ENCODE results near the gene AIF1L.

AIF1L gene

GRCh38 chr9:131121346-131121745, 25.0 kb downstream of the AIF1L start:
- no peak overlapping the region for H3K4me3 ChIP-seq (ENCODE audit: low read length in 2 of 2)
- H3K9ac ChIP-seq (ENCODE audit: low read depth in 1 of 2, low read length in 2 of 2) = no peak overlapping the region
- no peaks in the 10 kb centered on the region for H3K9me3 ChIP-seq (ENCODE audit: control insufficient read depth in 2 of 2, low read length in 2 of 2)
- no peaks in the 10 kb centered on the region for H3K36me3 ChIP-seq (ENCODE audit: control insufficient read depth in 2 of 2, insufficient read depth in 2 of 2, low read length in 2 of 2)
- peaks cover 4 to 11% of the 10 kb centered on the region in 2 donors for H3K4me1 ChIP-seq (ENCODE audit: control insufficient read depth in 2 of 2, insufficient read depth in 2 of 2, low read length in 2 of 2)
- H3K27ac ChIP-seq (ENCODE audit: low read depth in 2 of 2, low read length in 2 of 2) = no peak overlapping the region
- H3K27me3 ChIP-seq (ENCODE audit: control insufficient read depth in 2 of 2, insufficient read depth in 2 of 2, low read length in 2 of 2) = no peaks in the 10 kb centered on the region

- Histone ChIP-seq H3K36me3 (ENCODE audit: control insufficient read depth in 2 of 2, insufficient read depth in 2 of 2, low read length in 2 of 2) (peaks cover 0 to under 1% of the 10 kb centered on the region in 2 donors), H3K27me3 (ENCODE audit: control insufficient read depth in 2 of 2, insufficient read depth in 2 of 2, low read length in 2 of 2) (no peaks in the 10 kb centered on the region), H3K4me3 (ENCODE audit: low read length in 2 of 2) (no peak overlapping the region), H3K9me3 (ENCODE audit: control insufficient read depth in 2 of 2, low read length in 2 of 2) (no peaks in the 10 kb centered on the region), H3K27ac (ENCODE audit: low read depth in 2 of 2, low read length in 2 of 2) (no peak overlapping the region), H3K9ac (ENCODE audit: low read depth in 1 of 2, low read length in 2 of 2) (no peak overlapping the region), H3K4me1 (ENCODE audit: control insufficient read depth in 2 of 2, insufficient read depth in 2 of 2, low read length in 2 of 2) (peaks cover 11 to 13% of the 10 kb centered on the region in 2 donors)
Measured at GRCh38 chr9:131122158-131122557, 25.8 kb downstream of the AIF1L start.

- no peaks in the 10 kb centered on the region for H3K9me3 ChIP-seq (ENCODE audit: control insufficient read depth in 2 of 2, low read length in 2 of 2)
- peaks cover 11 to 13% of the 10 kb centered on the region in 2 donors for H3K4me1 ChIP-seq (ENCODE audit: control insufficient read depth in 2 of 2, insufficient read depth in 2 of 2, low read length in 2 of 2)
- H3K27ac ChIP-seq (ENCODE audit: low read depth in 2 of 2, low read length in 2 of 2) = peak overlapping the region; percentile 76 to 90
- H3K27me3 ChIP-seq (ENCODE audit: control insufficient read depth in 2 of 2, insufficient read depth in 2 of 2, low read length in 2 of 2) = no peaks in the 10 kb centered on the region
- peaks cover 25 to 27% of the 10 kb centered on the region in 2 donors for H3K36me3 ChIP-seq (ENCODE audit: control insufficient read depth in 2 of 2, insufficient read depth in 2 of 2, low read length in 2 of 2)
- peak overlapping the region; percentile 92 to 95 for H3K9ac ChIP-seq (ENCODE audit: low read depth in 1 of 2, low read length in 2 of 2)
- H3K4me3 ChIP-seq (ENCODE audit: low read length in 2 of 2) = peak overlapping the region; percentile 94 to 97
Measured at GRCh38 chr9:131125038-131125287, 28.6 kb downstream of the AIF1L start.

GRCh38 chr9:131125288-131126058, 29.1 kb downstream of the AIF1L start, which contains the start of gene NUP214:
Gene NUP214 (plus strand): TSS chr9:131125586. CDS start chr9:131125705, 119 bp downstream.
- H3K9me3 ChIP-seq (ENCODE audit: control insufficient read depth in 2 of 2, low read length in 2 of 2) = no peaks in the 10 kb centered on the region
- H3K27ac ChIP-seq (ENCODE audit: low read depth in 2 of 2, low read length in 2 of 2) = peak within 1 kb of the TSS; percentile 87 to 90
- H3K27me3 ChIP-seq (ENCODE audit: control insufficient read depth in 2 of 2, insufficient read depth in 2 of 2, low read length in 2 of 2) = no peaks in the 10 kb centered on the region
- H3K4me3 ChIP-seq (ENCODE audit: low read length in 2 of 2) = peak within 1 kb of the TSS; percentile 94 to 97
- peaks cover 11 to 13% of the 10 kb centered on the region in 2 donors for H3K4me1 ChIP-seq (ENCODE audit: control insufficient read depth in 2 of 2, insufficient read depth in 2 of 2, low read length in 2 of 2)
- H3K9ac ChIP-seq (ENCODE audit: low read depth in 1 of 2, low read length in 2 of 2) = peak within 1 kb of the TSS; percentile 92 to 97
- peaks cover 26 to 30% of the 10 kb centered on the region in 2 donors for H3K36me3 ChIP-seq (ENCODE audit: control insufficient read depth in 2 of 2, insufficient read depth in 2 of 2, low read length in 2 of 2)

GRCh38 chr9:131126059-131126426, 29.7 kb downstream of the AIF1L start:
- H3K36me3 ChIP-seq (ENCODE audit: control insufficient read depth in 2 of 2, insufficient read depth in 2 of 2, low read length in 2 of 2) = peaks cover 32 to 36% of the 10 kb centered on the region in 2 donors
- H3K4me1 ChIP-seq (ENCODE audit: control insufficient read depth in 2 of 2, insufficient read depth in 2 of 2, low read length in 2 of 2) = peaks cover 11 to 13% of the 10 kb centered on the region in 2 donors
- peak overlapping the region; percentile 87 to 90 for H3K27ac ChIP-seq (ENCODE audit: low read depth in 2 of 2, low read length in 2 of 2)

GRCh38 chr9:131129183-131129582, 32.9 kb downstream of the AIF1L start:
- no peak overlapping the region for H3K27ac ChIP-seq (ENCODE audit: low read depth in 2 of 2, low read length in 2 of 2)
- no peaks in the 10 kb centered on the region for H3K9me3 ChIP-seq (ENCODE audit: control insufficient read depth in 2 of 2, low read length in 2 of 2)
- H3K4me3 ChIP-seq (ENCODE audit: low read length in 2 of 2) = no peak overlapping the region
- H3K27me3 ChIP-seq (ENCODE audit: control insufficient read depth in 2 of 2, insufficient read depth in 2 of 2, low read length in 2 of 2) = no peaks in the 10 kb centered on the region
- peaks cover 11 to 13% of the 10 kb centered on the region in 2 donors for H3K4me1 ChIP-seq (ENCODE audit: control insufficient read depth in 2 of 2, insufficient read depth in 2 of 2, low read length in 2 of 2)
- no peak overlapping the region for H3K9ac ChIP-seq (ENCODE audit: low read depth in 1 of 2, low read length in 2 of 2)
- H3K36me3 ChIP-seq (ENCODE audit: control insufficient read depth in 2 of 2, insufficient read depth in 2 of 2, low read length in 2 of 2) = peaks cover 56 to 65% of the 10 kb centered on the region in 2 donors

More at GRCh38 chr9:131126059-131126426, 29.7 kb downstream of the AIF1L start:
- Histone ChIP-seq H3K27me3 (ENCODE audit: control insufficient read depth in 2 of 2, insufficient read depth in 2 of 2, low read length in 2 of 2) (no peaks in the 10 kb centered on the region), H3K9ac (ENCODE audit: low read depth in 1 of 2, low read length in 2 of 2) (peak overlapping the region; percentile 92 to 97), H3K4me3 (ENCODE audit: low read length in 2 of 2) (peak overlapping the region; percentile 94 to 97), H3K9me3 (ENCODE audit: control insufficient read depth in 2 of 2, low read length in 2 of 2) (no peaks in the 10 kb centered on the region)

GRCh38 chr9:131138676-131139075, 42.3 kb downstream of the AIF1L start:
- Histone ChIP-seq H3K27me3 (ENCODE audit: control insufficient read depth in 2 of 2, insufficient read depth in 2 of 2, low read length in 2 of 2) (no peaks in the 10 kb centered on the region), H3K36me3 (ENCODE audit: control insufficient read depth in 2 of 2, insufficient read depth in 2 of 2, low read length in 2 of 2) (peaks cover 64 to 82% of the 10 kb centered on the region in 2 donors), H3K27ac (ENCODE audit: low read depth in 2 of 2, low read length in 2 of 2) (no peak overlapping the region), H3K9me3 (ENCODE audit: control insufficient read depth in 2 of 2, low read length in 2 of 2) (no peaks in the 10 kb centered on the region), H3K9ac (ENCODE audit: low read depth in 1 of 2, low read length in 2 of 2) (no peak overlapping the region), H3K4me3 (ENCODE audit: low read length in 2 of 2) (no peak overlapping the region), H3K4me1 (ENCODE audit: control insufficient read depth in 2 of 2, insufficient read depth in 2 of 2, low read length in 2 of 2) (no peaks in the 10 kb centered on the region)

GRCh38 chr9:131140112-131140511, 43.8 kb downstream of the AIF1L start:
- H3K4me3 ChIP-seq (ENCODE audit: low read length in 2 of 2) = no peak overlapping the region
- no peaks in the 10 kb centered on the region for H3K4me1 ChIP-seq (ENCODE audit: control insufficient read depth in 2 of 2, insufficient read depth in 2 of 2, low read length in 2 of 2)

GRCh38 chr9:131140550-131140949, 44.2 kb downstream of the AIF1L start:
- Histone ChIP-seq H3K4me3 (ENCODE audit: low read length in 2 of 2) (no peak overlapping the region), H3K27me3 (ENCODE audit: control insufficient read depth in 2 of 2, insufficient read depth in 2 of 2, low read length in 2 of 2) (no peaks in the 10 kb centered on the region), H3K36me3 (ENCODE audit: control insufficient read depth in 2 of 2, insufficient read depth in 2 of 2, low read length in 2 of 2) (peaks cover 64 to 82% of the 10 kb centered on the region in 2 donors), H3K9me3 (ENCODE audit: control insufficient read depth in 2 of 2, low read length in 2 of 2) (no peaks in the 10 kb centered on the region), H3K4me1 (ENCODE audit: control insufficient read depth in 2 of 2, insufficient read depth in 2 of 2, low read length in 2 of 2) (no peaks in the 10 kb centered on the region), H3K27ac (ENCODE audit: low read depth in 2 of 2, low read length in 2 of 2) (no peak overlapping the region), H3K9ac (ENCODE audit: low read depth in 1 of 2, low read length in 2 of 2) (no peak overlapping the region)

More at GRCh38 chr9:131140112-131140511, 43.8 kb downstream of the AIF1L start:
- no peaks in the 10 kb centered on the region for H3K9me3 ChIP-seq (ENCODE audit: control insufficient read depth in 2 of 2, low read length in 2 of 2)
- H3K36me3 ChIP-seq (ENCODE audit: control insufficient read depth in 2 of 2, insufficient read depth in 2 of 2, low read length in 2 of 2) = peaks cover 63 to 80% of the 10 kb centered on the region in 2 donors
- H3K27me3 ChIP-seq (ENCODE audit: control insufficient read depth in 2 of 2, insufficient read depth in 2 of 2, low read length in 2 of 2) = no peaks in the 10 kb centered on the region
- no peak overlapping the region for H3K27ac ChIP-seq (ENCODE audit: low read depth in 2 of 2, low read length in 2 of 2)
- H3K9ac ChIP-seq (ENCODE audit: low read depth in 1 of 2, low read length in 2 of 2) = no peak overlapping the region

GRCh38 chr9:131142160-131142559, 45.8 kb downstream of the AIF1L start:
- no peak overlapping the region for H3K27ac ChIP-seq (ENCODE audit: low read depth in 2 of 2, low read length in 2 of 2)
- H3K9me3 ChIP-seq (ENCODE audit: control insufficient read depth in 2 of 2, low read length in 2 of 2) = no peaks in the 10 kb centered on the region
- no peak overlapping the region for H3K9ac ChIP-seq (ENCODE audit: low read depth in 1 of 2, low read length in 2 of 2)
- no peaks in the 10 kb centered on the region for H3K27me3 ChIP-seq (ENCODE audit: control insufficient read depth in 2 of 2, insufficient read depth in 2 of 2, low read length in 2 of 2)
- peaks cover 61 to 80% of the 10 kb centered on the region in 2 donors for H3K36me3 ChIP-seq (ENCODE audit: control insufficient read depth in 2 of 2, insufficient read depth in 2 of 2, low read length in 2 of 2)
- no peak overlapping the region for H3K4me3 ChIP-seq (ENCODE audit: low read length in 2 of 2)
- H3K4me1 ChIP-seq (ENCODE audit: control insufficient read depth in 2 of 2, insufficient read depth in 2 of 2, low read length in 2 of 2) = no peaks in the 10 kb centered on the region
